GM23338 (cell line): ENCODE data around the gene CACNA2D3. TPM values are rescaled to one million over a fixed set of nuclear protein-coding genes. Genes with fewer than 3 reads are reported as not detected.
A peak's percentile ranks its signal among the peaks of the same experiment; 100 is the strongest.

Experiments used
- ATAC-seq: fragments of 200-7000 bp; cut with Tn5 transposase; 3 replicates; pipeline ENCODE4 v1.9.1; 2020
- DNase-seq: peaks from one replicate; pipeline ENCODE4 v3.0.0-alpha.2; 2015; ENCODE audit warnings: low spot score
- H2AFZ ChIP-seq: fragments of 200-600 bp; sonication (generic); 2 replicates; pipeline ENCODE4 v1.8.0; 2016; ENCODE audit warnings: antibody characterized with exemption, mild to moderate bottlenecking, moderate library complexity
- H3F3A ChIP-seq: fragments of 200-600 bp; sonication (generic); replicated peaks from 2 replicates; pipeline ENCODE4 v1.8.0; 2017; ENCODE audit warnings: antibody characterized with exemption, mixed run types, low read depth
- H3K27ac ChIP-seq: fragments of 200-600 bp; sonication (generic); 2 replicates; pipeline ENCODE4 v1.6.1; 2016; ENCODE audit warnings: low read depth
- H3K27me3 ChIP-seq: fragments of 200-600 bp; sonication (generic); 2 replicates; pipeline ENCODE4 v1.8.0; 2016; ENCODE audit warnings: mild to moderate bottlenecking, mixed run types, moderate library complexity; ENCODE audit not compliant: insufficient read depth
- H3K36me3 ChIP-seq: fragments of 200-600 bp; sonication (generic); 2 replicates; pipeline ENCODE4 v1.8.0; 2016; ENCODE audit warnings: mild to moderate bottlenecking; ENCODE audit not compliant: insufficient read depth
- H3K4me1 ChIP-seq: fragments of 200-600 bp; sonication (generic); 2 replicates; pipeline ENCODE4 v1.8.0; 2016; ENCODE audit warnings: mild to moderate bottlenecking, moderate library complexity; ENCODE audit not compliant: insufficient read depth
- H3K4me2 ChIP-seq: fragments of 200-600 bp; sonication (generic); 2 replicates; pipeline ENCODE4 v1.7.1; 2017; ENCODE audit warnings: mixed run types
- H3K4me3 ChIP-seq: fragments of 200-600 bp; sonication (generic); 2 replicates; pipeline ENCODE4 v1.6.1; 2016; ENCODE audit warnings: mixed run types
- H3K79me2 ChIP-seq: fragments of 200-600 bp; sonication (generic); replicated peaks from 2 replicates; pipeline ENCODE4 v1.8.0; 2017; ENCODE audit warnings: mild to moderate bottlenecking; ENCODE audit not compliant: insufficient read depth
- H3K9me2 ChIP-seq: fragments of 200-600 bp; sonication (generic); 2 replicates; pipeline ENCODE4 v1.8.0; 2017; ENCODE audit not compliant: insufficient read depth
- H4K20me1 ChIP-seq: fragments of 200-600 bp; sonication (generic); replicated peaks from 2 replicates; pipeline ENCODE4 v1.8.0; 2017; ENCODE audit warnings: mild to moderate bottlenecking; ENCODE audit not compliant: insufficient read depth
- H3K27ac Mint-ChIP-seq: 2 replicates; pipeline ENCODE4 v1.8.0; 2020; ENCODE audit warnings: inconsistent platforms, mild to moderate bottlenecking, moderate library complexity, mixed read lengths
- H3K27me3 Mint-ChIP-seq: 3 replicates; pipeline ENCODE4 v1.8.0; 2022; ENCODE audit warnings: low read depth, mild to moderate bottlenecking, moderate library complexity, mixed read lengths, inconsistent platforms; ENCODE audit not compliant: insufficient read depth, poor library complexity
- H3K36me3 Mint-ChIP-seq: 3 replicates; pipeline ENCODE4 v1.8.0; 2021; ENCODE audit warnings: low read depth, mild to moderate bottlenecking, inconsistent platforms, moderate library complexity, mixed read lengths
- H3K4me1 Mint-ChIP-seq: 3 replicates; pipeline ENCODE4 v1.8.0; 2020; ENCODE audit warnings: mild to moderate bottlenecking, inconsistent platforms, mixed read lengths
- H3K4me3 Mint-ChIP-seq: 3 replicates; pipeline ENCODE4 v1.8.0; 2021; ENCODE audit warnings: moderate library complexity, mild to moderate bottlenecking, inconsistent platforms, mixed read lengths
- H3K9me3 Mint-ChIP-seq: 3 replicates; pipeline ENCODE4 v1.8.0; 2020; ENCODE audit warnings: moderate library complexity, mild to moderate bottlenecking, inconsistent platforms, mixed read lengths
- CREB1 ChIP-seq: fragments of 250-450 bp; sonication (Bioruptor Pico); IDR thresholded peaks from 2 replicates; pipeline ENCODE4 v1.5.0; 2020; ENCODE audit warnings: low read depth, mild to moderate bottlenecking, moderate library complexity
- JUNB ChIP-seq: IDR thresholded peaks from one replicate; pipeline ENCODE4 v1.6.1; 2016; ENCODE audit warnings: antibody characterized with exemption; ENCODE audit not compliant: unreplicated experiment
- ZNF331 ChIP-seq: fragments of 250-450 bp; sonication (Bioruptor Pico); IDR thresholded peaks from 2 replicates; pipeline ENCODE4 v1.5.0; 2020; ENCODE audit warnings: low read depth, mild to moderate bottlenecking, moderate library complexity
- polyA plus RNA-seq: library from polyadenylated mRNA; unstranded; fragments of >200 nt; fragmentation: Nextera tagmentation; extraction: Ambion mirVana; gene quantifications from 2 replicates; pipeline ENCODE4 v1.2.1, GENCODE V29; 2016
- total RNA-seq: library from RNA; depleted of rRNA; stranded (reverse); fragments of >200 nt; shearing (Covaris generic); gene quantifications from 2 replicates; pipeline ENCODE4 v1.2.3, GENCODE V29; 2014
- TF ChIP-seq, protein P1 (sequence below): fragments of 250-450 bp; sonication (Bioruptor Pico); IDR thresholded peaks from 2 replicates; pipeline ENCODE4 v1.5.0; 2020; ENCODE audit warnings: mild to moderate bottlenecking, moderate library complexity
- TF ChIP-seq, protein P2 (sequence below), 2 experiments: fragments of 200-600 bp in 1 of 2; sonication (generic) in 1 of 2; conservative IDR thresholded peaks; 2 replicates each; pipeline versions ENCODE4 v1.5.1 to v1.6.1; 2016 to 2017; ENCODE audit warnings: antibody characterized with exemption in 2 of 2, low read depth in 2 of 2, mild to moderate bottlenecking in 2 of 2, moderate library complexity in 1 of 2

Gene CACNA2D3
- total and polyA plus RNA-seq, 2 experiments from 2014 or later, result 2.2 to 2.3 TPM

DNA sequence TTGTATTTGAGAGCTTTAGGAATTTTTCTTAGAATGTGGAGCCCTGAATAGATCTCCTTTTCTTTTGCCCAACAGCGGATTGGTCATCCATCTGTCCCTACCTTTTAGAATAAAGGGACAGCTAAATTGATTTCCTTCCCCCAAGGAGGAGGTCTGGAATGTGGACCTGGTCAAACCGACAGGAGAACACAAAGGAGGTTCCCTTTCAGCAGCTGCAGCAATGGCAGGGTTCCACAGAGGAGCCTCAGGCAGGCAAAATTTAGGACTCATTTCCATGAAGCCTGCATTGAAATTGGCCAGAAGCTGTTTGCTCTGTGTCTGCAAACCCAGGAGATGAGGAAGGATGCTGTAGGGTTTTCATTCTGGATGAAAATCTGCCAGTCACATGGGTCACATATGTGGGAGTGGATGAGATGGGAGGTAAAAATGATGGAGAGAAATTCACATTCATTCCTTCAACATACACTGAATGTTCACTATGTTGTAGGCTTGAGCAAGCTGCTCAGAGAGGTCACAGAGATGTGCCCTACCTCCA lies 728.2 kb downstream of the CACNA2D3 start:
- Mint-ChIP-seq H3K9me3 (no peaks in the 10 kb centered on the region), H3K4me1 (peaks cover 9% of the 10 kb centered on the region), H3K4me3 (no peak overlapping the region), H3K27ac (no peak overlapping the region), H3K27me3 (peaks cover 3% of the 10 kb centered on the region), H3K36me3 (no peaks in the 10 kb centered on the region; the same call in 2 of the 3 replicates)
- TF ChIP-seq CREB1 (CRISPR knock-in tag) (no peak), JUNB (no peak)
- TF ChIP-seq, protein P1, sequence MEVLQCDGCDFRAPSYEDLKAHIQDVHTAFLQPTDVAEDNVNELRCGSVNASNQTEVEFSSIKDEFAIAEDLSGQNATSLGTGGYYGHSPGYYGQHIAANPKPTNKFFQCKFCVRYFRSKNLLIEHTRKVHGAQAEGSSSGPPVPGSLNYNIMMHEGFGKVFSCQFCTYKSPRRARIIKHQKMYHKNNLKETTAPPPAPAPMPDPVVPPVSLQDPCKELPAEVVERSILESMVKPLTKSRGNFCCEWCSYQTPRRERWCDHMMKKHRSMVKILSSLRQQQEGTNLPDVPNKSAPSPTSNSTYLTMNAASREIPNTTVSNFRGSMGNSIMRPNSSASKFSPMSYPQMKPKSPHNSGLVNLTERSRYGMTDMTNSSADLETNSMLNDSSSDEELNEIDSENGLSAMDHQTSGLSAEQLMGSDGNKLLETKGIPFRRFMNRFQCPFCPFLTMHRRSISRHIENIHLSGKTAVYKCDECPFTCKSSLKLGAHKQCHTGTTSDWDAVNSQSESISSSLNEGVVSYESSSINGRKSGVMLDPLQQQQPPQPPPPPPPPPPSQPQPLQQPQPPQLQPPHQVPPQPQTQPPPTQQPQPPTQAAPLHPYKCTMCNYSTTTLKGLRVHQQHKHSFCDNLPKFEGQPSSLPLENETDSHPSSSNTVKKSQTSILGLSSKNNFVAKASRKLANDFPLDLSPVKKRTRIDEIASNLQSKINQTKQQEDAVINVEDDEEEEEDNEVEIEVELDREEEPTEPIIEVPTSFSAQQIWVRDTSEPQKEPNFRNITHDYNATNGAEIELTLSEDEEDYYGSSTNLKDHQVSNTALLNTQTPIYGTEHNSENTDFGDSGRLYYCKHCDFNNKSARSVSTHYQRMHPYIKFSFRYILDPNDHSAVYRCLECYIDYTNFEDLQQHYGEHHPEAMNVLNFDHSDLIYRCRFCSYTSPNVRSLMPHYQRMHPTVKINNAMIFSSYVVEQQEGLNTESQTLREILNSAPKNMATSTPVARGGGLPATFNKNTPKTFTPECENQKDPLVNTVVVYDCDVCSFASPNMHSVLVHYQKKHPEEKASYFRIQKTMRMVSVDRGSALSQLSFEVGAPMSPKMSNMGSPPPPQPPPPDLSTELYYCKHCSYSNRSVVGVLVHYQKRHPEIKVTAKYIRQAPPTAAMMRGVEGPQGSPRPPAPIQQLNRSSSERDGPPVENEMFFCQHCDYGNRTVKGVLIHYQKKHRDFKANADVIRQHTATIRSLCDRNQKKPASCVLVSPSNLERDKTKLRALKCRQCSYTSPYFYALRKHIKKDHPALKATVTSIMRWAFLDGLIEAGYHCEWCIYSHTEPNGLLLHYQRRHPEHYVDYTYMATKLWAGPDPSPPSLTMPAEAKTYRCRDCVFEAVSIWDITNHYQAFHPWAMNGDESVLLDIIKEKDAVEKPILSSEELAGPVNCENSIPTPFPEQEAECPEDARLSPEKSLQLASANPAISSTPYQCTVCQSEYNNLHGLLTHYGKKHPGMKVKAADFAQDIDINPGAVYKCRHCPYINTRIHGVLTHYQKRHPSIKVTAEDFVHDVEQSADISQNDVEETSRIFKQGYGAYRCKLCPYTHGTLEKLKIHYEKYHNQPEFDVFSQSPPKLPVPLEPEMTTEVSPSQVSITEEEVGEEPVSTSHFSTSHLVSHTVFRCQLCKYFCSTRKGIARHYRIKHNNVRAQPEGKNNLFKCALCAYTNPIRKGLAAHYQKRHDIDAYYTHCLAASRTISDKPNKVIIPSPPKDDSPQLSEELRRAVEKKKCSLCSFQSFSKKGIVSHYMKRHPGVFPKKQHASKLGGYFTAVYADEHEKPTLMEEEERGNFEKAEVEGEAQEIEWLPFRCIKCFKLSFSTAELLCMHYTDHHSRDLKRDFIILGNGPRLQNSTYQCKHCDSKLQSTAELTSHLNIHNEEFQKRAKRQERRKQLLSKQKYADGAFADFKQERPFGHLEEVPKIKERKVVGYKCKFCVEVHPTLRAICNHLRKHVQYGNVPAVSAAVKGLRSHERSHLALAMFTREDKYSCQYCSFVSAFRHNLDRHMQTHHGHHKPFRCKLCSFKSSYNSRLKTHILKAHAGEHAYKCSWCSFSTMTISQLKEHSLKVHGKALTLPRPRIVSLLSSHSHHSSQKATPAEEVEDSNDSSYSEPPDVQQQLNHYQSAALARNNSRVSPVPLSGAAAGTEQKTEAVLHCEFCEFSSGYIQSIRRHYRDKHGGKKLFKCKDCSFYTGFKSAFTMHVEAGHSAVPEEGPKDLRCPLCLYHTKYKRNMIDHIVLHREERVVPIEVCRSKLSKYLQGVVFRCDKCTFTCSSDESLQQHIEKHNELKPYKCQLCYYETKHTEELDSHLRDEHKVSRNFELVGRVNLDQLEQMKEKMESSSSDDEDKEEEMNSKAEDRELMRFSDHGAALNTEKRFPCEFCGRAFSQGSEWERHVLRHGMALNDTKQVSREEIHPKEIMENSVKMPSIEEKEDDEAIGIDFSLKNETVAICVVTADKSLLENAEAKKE, result peak; percentile 62; the same call in 1 of the 2 replicates
- Histone ChIP-seq H3K9me2 (no peaks in the 10 kb centered on the region), H4K20me1 (no peaks in the 10 kb centered on the region), H3K36me3 (no peaks in the 10 kb centered on the region), H2AFZ (no peak overlapping the region), H3K79me2 (no peaks in the 10 kb centered on the region), H3K27me3 (no peaks in the 10 kb centered on the region), H3K27ac (no peak overlapping the region), H3K4me3 (no peak overlapping the region), H3K4me2 (no peak overlapping the region), H3F3A (no peaks in the 10 kb centered on the region), H3K4me1 (peaks cover 3% of the 10 kb centered on the region; the same call in 1 of the 2 replicates)
- no peak for ATAC-seq
- no peak for DNase-seq

DNA sequence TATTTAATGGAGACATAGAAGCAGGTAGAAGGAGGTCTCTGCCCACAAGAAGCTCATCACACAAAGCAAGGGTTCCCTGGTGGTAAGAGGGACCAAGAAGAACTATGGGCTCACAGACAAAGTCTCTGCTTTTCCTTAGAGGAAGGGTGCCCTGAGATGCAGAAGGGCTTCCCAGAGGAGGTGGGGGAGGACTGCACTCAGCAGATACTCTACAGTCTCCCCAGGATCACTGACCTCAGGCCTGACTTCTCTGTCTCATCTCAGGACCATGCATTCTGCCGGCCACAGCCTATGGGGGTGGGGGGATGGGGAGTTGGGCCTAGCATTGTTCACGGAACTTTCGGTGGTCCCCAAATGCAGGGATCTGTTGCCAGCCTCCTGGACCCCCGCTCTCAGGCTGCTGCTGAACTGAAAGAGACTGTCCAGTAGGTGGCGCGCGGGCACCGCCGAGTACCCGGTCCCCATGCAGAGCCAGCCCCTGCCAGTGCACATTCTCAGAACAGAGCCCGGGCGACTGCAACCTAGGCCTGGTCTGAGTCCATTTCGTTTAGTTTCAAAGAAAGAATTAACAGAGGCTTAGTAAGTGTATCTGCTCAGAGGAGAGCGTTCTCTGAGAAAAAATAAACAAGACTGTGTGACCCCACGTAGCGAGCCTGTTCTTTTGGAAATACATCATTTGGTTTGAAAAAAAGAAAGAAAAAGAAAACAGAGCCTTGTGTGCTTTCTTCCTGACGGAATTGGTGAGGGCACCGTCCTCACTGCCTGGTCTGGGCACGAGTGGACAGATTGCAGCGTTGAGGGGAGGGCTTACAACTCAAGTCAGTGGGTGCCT lies 731.4 kb downstream of the CACNA2D3 start:
- Histone ChIP-seq H3K36me3 (no peaks in the 10 kb centered on the region), H3F3A (no peaks in the 10 kb centered on the region), H3K9me2 (no peaks in the 10 kb centered on the region), H3K4me2 (no peak overlapping the region), H3K4me3 (no peak overlapping the region), H3K27ac (no peak overlapping the region), H3K27me3 (no peaks in the 10 kb centered on the region), H2AFZ (0 out of 2 replicates have a peak overlapping the region, but pooled peaks have one; percentile 1), H3K79me2 (no peaks in the 10 kb centered on the region), H3K4me1 (peaks cover 16% of the 10 kb centered on the region), H4K20me1 (no peaks in the 10 kb centered on the region)
- Mint-ChIP-seq H3K4me1 (peaks cover 34% of the 10 kb centered on the region), H3K27me3 (peaks cover 5% of the 10 kb centered on the region), H3K36me3 (no peaks in the 10 kb centered on the region; the same call in 2 of the 3 replicates), H3K9me3 (no peaks in the 10 kb centered on the region), H3K27ac (no peak overlapping the region), H3K4me3 (no peak overlapping the region)
- TF ChIP-seq, protein P2, sequence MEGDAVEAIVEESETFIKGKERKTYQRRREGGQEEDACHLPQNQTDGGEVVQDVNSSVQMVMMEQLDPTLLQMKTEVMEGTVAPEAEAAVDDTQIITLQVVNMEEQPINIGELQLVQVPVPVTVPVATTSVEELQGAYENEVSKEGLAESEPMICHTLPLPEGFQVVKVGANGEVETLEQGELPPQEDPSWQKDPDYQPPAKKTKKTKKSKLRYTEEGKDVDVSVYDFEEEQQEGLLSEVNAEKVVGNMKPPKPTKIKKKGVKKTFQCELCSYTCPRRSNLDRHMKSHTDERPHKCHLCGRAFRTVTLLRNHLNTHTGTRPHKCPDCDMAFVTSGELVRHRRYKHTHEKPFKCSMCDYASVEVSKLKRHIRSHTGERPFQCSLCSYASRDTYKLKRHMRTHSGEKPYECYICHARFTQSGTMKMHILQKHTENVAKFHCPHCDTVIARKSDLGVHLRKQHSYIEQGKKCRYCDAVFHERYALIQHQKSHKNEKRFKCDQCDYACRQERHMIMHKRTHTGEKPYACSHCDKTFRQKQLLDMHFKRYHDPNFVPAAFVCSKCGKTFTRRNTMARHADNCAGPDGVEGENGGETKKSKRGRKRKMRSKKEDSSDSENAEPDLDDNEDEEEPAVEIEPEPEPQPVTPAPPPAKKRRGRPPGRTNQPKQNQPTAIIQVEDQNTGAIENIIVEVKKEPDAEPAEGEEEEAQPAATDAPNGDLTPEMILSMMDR (conservative IDR thresholded peaks at IDR 0.05; ENCODE audit: low read depth in 2 of 2), result peak; percentile 90 to 95
- TF ChIP-seq ZNF331 (CRISPR knock-in tag), result no peak
- ATAC-seq, result peak; percentile 97
- peak; percentile 84 for DNase-seq
